Measurements from ENCODE around the gene SLC25A25.

- TF ChIP-seq POLR2A (IDR thresholded peaks at IDR 0.05): no peak
- TF ChIP-seq CTCF (IDR thresholded peaks at IDR 0.05): no peak
Observed at GRCh38 chr9:128113526-128114325, 45.7 kb downstream of the SLC25A25 start.
